NCI-H2196 treated with DMSO at 0.1 percent for 48 hours (cell line): ENCODE data around the gene CARD10.
"Not testable (repeated sequence)": the region's sequence is repeated elsewhere in the genome, so short reads cannot be mapped to it uniquely, and the experiment has no call there.

Experiments
- DNase-seq: peaks from one replicate; lab custom pipeline; 2025; ENCODE audit not compliant: unreplicated experiment; lab: John Stamatoyannopoulos, UW

The CARD10 gene

DNA sequence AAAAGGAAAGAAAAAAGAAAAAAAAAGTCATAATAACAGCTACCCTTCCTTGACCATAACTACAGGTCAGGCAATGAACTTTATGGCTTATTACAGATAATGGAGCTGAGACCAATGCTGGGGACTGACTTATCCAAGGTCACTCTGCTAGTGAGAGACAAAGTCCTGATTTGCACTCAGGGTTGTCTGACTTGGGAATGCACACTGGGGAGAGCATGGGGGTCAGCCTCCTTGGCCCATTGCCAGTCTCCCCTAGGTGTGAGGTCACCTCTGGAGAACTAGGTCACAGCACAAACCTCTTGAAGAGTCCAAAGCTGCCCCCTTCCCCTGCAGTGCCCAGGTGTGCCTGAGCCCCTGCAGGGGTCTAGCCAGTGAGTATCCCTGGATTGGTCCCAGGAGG, 35.8 kb upstream of the CARD10 start:
- DNase-seq, result no peak

DNA sequence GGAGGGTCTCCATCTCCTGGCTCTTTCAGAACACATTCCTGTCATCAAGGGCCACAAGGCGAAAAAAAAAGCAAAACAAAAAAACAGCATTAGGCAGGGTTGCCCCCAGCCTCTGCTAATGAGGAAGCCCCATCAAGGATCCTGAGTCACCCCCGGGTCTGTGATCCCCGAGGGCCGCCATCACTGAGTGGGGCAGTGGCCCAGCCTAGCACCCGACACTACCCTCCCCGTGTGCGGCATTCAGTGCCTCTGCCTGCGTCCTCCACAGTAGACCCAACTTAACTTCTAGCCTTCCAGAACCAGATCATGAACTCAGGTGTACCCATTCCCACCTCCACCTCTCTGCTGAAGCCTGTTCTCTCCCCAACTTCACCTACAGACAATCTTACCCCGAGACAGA, 34.5 kb upstream of the CARD10 start:
- DNase-seq, result no peak

DNA sequence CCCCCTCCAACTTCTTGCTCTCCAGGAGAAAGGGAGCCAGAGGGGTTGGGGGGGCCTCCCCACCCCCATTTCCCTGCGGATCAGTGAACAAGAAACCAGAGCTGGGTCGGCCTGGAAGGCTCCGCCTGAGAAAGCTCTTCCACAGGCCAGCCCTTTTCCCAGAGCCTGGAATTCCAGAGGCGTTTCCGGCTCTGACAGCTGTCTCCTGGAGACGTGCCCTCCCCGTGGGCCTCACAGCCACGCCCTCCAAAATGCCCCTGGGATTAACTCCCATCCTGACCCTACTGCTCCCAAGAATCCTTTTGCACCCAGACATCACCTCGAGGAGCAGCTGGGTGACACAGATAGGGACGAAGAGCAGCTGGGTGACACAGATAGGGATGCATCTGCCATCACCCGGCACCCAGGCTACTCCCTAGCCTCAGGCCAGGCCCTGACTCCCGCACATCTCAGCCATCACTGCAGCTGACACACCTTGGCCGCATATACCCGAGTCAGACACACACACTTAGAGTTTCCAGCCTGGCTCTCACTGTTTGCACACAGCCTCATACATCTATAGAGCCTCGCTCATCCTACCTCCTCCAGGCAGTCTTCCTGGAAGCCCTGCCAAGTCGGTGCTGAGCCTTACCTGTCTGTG, 33.4 kb upstream of the CARD10 start:
- DNase-seq, result no peak

DNA sequence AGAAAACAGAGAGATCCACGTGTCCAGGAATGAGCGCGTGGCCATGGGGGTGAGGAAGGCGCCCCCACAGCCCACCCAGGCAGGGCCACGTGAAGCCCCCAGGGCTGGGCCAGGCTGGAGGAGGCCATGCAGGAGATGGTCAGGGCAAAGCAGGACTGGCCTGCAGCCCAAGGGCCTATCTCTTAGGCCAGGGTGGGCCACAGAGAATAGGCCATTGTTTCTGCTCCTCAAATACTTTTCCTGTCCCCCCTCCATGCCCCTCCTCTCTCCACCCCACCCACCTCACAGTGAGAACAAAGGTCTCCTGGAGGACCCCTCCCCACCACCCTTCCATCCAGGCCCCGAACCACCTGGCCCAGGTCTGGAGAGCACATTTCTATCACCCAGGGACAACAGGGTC, 32.8 kb upstream of the CARD10 start:
- no peak for DNase-seq

DNA sequence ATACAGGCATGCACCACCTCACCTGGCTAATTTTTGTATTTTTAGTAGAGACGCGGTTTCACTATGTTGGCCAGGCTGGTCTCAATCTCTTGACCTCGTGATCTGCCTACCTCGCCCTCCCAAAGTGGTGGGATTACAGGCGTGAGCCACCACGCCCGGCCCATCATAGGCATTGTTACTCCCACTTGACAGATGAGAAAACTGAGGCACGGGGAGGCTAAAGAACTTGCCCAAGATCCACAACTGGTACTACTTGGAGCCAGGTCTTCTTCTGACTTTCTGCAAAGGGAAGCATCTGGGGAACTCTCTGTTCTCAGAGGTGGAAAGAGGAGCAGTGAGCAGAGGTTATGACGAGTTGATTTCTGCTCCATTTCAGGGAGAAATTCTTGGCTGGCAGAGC, 31.7 kb upstream of the CARD10 start:
- DNase-seq, result not testable (repeated sequence)

DNA sequence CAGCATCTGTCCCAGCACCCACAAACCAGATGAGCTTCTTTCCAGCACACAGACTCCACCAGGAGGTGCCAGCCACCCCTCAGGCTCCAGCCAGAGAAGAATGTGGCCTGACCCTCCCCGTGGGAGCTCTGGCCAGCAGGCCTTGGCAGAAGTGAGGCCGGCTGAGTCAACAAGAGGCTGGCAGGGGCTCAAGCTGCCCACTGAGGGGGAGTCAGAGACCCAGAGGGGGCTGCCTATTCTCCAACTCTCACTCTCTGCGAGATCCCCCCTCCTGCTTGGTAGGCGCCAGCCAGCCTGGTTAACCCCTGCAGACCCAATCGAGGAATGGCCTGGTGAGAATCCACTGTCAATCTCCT, 30.5 kb upstream of the CARD10 start:
- DNase-seq, result no peak

DNA sequence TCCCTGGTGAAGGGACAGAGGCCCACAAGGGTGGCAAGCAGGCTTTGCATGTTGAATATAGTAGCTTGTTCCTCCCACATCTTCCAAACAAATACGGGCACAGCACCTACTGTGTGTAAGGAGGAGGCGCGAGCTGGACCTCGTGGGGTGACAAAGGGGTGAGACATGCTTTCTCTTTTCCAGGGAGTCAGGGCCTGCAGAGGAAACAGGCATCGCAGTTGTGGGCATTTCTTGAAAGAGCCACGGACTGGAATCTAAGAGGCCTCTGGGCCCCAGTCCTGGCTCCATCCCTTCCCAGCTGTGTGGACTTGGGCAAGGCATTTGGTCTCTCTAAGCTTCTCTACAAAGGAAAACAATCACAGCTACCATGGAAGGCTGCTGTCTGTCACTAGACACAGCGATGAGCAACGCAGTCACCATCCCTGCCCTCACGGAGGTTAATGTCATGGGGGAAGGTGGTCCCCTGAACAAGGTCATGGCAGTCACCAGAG, 28.1 kb upstream of the CARD10 start:
- DNase-seq, result no peak

DNA sequence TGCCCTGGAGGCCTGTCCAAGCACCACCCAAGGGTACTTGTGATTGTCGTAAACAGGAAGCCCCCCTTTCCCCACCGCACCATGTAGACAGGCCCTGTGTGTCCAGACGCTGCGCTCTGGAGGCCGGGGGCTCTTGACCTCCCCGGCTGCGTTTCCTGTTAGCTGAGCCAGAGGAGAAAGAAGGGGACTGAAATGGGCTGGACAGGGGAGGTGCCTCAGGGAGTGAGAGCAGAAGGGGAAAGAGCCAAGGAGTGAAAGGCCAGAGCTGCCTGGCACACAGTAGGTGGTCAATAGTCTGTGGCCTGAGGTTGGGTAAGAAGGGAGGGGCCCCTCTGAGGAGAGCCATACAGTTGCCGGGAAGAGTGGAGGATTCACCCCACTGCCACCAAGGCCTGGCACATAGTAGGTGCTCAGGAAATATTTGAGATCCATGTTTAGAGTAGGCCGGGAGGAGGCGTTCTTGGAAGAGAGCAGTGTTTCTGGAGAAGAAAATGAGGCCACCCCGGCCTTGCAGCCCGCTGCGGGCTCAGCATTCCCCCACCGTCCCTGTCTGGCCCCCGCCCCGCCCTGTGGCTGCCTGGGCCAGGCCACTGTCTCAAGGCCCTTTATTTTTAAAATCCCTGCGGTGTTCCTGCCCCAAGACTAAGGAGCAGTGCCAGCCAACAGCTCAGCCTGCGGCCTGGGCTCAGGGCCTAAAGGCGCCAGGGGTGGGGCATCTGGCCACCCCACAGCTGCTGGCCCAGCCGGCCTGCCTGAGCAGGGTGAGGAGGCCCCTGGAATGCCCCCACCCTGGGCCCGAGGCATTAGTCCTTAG, 27.4 kb upstream of the CARD10 start:
- no peak for DNase-seq

DNA sequence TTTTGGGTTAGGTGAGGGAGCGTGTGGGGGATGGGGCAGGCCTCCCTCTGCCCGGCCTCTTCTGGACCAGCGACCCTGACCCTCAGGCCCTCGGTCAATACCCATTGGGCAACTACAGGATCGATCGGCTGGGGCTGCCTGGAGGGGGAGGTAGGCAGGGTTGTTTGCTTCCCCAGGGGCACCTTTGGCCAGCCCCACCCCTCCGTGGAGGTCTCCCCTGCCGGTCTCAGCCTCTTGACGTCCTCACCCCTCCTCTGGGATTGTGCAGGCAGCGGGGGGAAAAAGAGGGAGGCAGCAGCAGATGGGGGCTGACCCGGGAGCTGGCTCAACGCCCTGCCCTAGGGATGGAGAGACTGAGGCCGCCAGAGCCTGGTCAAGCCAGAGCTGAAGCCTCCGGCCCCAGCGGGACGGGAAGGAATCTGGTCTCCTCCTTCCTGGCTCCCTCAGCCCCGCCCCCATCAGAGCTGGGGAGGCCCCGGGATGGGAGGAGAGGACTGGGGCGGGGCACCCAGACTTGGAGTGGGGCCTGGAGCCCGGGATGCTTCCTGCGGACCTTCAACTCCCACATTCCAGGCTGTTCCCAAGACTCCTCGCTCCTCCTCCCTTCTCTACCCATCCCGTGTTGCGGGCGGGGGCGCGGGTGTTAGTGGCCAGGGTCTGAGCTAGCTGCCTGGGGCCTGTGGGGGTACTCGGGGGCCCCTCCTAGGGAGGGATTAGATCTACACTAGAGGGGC, 26.7 kb upstream of the CARD10 start:
- no peak for DNase-seq

DNA sequence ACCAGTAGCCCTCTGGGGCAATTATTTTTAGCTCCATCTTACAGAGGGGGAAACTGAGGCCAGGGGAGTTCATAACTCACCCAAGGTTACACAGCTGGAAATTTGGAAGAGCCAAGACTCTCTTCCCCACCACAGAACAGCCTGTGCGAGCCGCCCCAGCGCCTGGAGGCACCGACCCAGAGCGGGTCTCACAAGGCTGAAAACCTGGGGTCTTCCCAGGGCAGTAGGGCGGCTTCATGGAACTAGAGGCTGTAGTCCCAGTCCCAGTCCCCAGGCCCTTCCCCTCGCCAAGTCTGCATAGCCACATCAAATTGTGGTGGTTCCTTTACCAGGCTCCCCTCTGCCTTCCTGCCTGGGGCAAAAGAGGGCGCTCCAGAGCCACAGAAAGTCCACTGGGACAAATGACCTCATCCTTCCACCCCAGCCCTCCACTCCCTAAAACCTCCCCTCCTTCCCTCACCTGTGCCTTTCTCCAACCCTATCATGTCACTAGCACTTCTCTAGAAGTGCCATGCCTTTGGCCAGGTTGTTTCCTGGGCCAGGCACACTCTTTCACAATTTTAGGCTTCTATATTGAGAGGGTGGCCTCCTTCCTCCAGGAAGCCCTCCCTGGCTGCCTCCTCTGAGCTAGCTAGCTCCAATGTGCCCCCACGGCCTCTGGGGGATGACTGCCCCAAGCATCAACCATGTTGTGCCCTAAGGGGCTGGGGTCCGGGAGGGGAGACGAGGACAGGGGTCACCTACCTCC, 25.9 kb upstream of the CARD10 start:
- no peak for DNase-seq

DNA sequence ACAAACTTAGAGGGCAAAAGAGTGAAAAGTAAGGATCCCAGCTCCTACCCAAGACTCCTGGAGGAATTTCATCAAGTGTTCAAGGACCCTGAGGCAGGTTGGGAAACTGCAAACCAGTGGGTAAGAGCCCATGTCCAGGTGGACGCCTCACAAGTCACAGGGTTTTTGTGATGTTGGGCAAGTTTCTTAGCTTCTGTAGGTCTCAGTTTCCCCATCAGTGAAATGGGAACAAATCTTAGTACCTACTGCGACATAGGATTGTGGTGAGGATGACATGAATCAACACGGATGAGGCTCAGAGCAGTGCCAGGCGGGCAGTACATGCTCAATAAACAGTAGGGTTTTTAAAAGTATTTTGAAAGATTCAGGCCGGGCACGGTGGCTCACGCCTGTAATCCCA, 23.7 kb upstream of the CARD10 start:
- DNase-seq, result no peak

DNA sequence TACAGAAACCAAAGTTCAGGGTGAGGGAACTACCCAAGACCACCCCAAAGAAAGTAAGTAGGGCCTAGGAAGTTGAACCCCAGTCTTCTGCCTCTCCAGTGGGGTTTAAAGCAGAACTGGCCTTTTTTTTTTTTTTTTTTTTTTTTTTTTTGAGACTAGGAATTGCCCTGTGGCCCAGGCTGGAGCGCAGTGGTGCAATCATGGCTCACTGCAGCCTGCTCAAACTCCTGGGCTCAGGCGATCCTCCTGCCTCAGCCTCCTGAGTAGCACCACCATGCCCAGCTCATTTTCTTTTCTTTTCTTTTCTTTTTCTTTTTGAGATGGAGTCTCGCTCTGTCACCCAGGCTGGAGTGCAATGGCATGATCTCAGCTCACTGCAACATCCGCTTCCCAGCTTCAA, 23.2 kb upstream of the CARD10 start:
- DNase-seq, result not testable (repeated sequence)

DNA sequence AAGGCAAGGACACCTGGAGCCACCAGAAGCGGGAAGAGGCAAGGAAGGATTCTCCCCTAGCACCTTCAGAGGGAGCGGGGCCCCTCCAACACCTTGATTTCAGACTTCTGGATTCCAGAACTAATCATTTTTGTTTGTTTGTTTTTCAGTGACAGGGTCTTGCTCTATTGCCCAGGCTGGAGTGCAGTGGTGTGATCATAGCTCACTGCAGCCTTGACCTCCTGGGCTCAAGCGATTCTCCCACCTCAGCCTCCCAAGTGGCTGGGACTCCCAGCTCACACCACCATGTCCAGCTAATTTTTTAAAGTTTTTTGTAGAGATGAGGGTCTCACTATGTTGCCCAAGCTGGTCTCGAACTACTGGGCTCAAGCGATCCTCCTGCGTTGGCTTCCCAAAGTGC, 20.6 kb upstream of the CARD10 start:
- DNase-seq, result not testable (repeated sequence)

DNA sequence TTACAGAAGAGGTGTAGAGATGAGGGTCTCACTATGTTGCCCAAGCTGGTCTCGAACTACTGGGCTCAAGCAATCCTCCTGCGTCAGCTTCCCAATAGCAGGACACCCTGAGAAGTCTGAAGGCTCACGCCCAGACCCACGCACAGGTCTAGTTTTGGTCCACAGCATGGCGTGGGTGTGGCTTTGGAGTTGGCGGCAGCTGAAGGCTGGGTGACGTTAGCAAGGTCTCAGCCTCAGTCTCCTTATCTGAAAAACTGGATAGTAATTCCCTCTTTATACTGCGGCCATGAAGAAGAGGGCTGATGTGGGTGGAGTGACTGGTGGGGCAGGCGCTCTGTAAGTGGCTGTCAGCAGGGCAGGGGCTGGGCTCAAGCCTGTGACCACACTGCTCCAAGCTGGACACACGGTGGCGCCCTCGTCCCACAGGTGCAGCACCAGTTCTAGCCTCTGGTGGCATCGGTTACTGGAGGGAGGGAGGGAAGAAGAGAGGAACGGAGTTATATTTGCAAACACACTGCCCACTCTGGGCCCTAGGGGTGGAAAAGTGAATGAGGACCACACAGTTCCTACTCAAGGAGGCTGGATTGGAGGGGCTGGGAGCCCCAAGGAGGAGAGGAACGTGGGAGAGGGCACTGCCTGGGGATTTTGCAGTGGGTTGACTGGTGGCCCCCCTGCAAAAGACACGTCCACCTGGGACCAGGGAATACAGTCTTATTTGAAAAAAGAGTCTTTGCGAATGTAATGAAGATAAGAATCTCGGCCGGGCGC, 19.6 kb upstream of the CARD10 start:
- peak; percentile 49 for DNase-seq

DNA sequence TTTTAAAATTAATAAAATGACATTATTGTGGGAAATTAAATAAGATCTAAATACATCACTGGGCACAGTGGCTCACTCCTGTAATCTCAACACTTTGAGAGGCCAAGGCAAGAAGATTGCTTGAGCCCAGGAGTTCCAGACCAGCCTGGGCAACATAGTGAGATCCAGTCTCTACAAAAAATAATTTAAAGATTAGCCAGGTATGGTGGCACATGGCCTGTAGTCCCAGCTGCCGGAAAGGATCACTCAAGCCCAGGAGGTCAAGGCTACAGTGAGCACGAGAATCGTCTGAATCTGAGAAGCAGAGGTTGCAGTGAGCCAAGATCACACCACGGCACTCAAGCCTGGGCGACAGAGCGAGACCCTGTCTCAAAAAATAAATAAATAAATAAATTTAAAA, 15.9 kb upstream of the CARD10 start:
- DNase-seq, result no peak

DNA sequence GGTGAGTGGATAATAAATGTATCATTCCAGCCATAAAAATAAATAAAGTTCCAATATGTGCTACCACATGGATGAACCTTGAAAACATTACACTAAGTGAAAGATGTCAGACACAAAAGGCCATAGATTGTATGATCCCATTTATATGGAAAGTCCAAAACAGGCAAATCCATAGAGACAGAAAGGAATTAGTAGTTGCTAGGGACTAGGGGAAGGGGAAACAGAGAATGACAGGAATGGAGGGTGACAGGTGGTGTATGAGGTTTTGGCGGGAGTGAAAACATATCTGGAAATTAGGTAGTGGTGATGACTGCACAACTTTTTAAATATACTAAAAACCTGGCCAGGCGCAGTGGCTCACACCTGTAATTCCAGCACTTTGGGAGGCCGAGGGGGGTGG, 15.2 kb upstream of the CARD10 start:
- no peak for DNase-seq

DNA sequence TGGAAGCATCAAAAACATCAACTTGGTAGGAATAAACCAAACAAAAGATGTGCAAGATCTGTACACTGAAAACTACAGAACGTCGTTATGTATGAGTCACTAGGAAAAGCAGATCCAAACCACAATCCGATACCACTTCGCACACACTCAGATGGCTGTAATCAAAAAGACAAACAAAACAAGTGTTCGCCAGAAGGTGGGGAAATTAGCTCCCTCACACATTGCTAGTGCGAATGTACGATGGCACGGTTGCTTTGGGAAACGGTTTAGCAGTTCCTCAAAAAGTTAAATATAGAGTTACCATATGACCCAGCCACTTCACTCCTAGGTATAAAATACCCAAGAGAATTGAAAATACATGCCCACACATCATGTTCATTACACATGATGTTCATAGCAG, 14.8 kb upstream of the CARD10 start:
- DNase-seq, result no peak

DNA sequence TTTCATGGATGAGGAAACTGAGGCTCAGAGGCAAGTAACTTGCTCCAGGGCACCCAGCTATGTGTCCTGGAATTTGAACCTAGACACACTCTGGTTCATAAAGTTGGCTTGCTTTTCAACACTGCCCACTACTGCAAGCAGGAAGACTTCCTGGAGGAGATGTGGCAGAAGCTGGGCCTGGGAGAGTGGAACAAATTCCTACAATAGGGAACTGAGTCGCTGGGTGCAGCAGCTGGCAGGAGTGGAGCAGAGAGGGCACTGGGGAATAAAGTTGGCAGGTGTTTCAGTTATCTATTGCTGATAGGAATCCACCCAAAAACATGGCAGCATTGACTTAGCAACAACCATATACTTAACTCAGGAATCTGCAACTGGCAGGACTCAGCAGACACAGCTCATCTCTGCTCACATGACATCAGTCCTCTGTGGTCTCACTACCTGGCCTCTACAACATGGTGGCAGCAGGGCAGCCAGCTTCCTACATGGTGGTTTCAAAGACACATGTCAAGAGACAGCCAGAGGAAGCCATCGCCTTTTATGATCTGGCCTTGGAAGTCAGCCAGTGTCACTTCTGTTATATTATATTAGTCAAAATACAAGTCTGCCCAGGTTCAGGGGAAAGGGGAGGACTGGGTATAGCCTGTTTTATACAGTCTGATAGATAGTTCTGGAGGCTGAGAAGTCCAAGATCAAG, 10.6 kb upstream of the CARD10 start:
- DNase-seq, result no peak

DNA sequence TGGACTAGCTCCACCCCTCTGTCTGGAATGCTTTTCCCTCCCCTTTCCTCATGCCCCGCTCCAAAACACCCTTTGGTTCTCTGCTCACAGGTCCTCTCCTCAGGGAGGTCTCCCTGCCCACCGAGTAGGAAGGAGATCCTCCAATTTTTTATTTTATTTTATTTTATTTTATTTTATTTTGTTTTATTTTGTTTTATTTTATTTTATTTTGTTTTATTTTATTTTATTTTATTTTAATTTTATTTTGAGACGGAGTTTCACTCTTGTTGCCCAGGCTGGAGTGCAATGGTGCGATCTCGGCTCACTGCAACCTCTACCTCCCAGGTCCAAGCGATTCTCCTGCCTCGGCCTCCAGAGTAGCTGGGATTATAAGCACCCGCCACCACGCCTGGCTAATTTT, 8.7 kb upstream of the CARD10 start:
- not testable (repeated sequence) for DNase-seq
